Lung microvascular endothelial cell (primary cell): Measurements from ENCODE around the gene ZNF180. TPM values are rescaled to one million over a fixed set of nuclear protein-coding genes. Genes with fewer than 3 reads are reported as not detected.
"Not testable (repeated sequence)": the region's sequence is repeated elsewhere in the genome, so short reads cannot be mapped to it uniquely, and the experiment has no call there.

Source experiments
- DNase-seq, 2 donors: peaks; one replicate each; pipeline versions ENCODE4 v3.0.0 to v3.0.0-alpha.2; 2010; ENCODE audit warnings: low read depth in 2 of 2
- total RNA-seq: library from RNA; depleted of rRNA; stranded (reverse); fragments of >200 nt; gene quantifications from 2 replicates; pipeline ENCODE4 v1.2.1, GENCODE V29; 2014

The ZNF180 gene
- total RNA-seq, 1 donor from 2014 or later: 5.8 TPM

DNA sequence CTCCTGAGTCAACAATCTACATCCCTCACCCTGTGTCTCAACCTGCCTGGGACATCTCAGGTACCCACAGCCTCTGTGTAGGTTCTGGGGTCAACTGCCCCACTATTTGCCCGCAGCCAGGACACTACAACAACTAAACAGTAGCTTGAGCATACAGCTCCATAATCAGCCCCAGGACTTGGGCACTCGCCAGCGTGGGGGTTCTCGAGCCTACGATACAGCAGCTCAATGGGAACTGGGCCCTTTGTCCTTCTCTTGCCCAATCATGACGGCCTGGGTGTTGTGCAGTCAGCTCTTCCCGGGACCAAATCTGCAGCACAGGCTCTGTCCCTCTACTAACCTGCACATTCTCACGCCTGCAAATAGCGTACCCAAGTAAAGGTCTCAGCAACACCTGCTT is 1.3 kb downstream of the ZNF180 start:
- DNase-seq: no peak

DNA sequence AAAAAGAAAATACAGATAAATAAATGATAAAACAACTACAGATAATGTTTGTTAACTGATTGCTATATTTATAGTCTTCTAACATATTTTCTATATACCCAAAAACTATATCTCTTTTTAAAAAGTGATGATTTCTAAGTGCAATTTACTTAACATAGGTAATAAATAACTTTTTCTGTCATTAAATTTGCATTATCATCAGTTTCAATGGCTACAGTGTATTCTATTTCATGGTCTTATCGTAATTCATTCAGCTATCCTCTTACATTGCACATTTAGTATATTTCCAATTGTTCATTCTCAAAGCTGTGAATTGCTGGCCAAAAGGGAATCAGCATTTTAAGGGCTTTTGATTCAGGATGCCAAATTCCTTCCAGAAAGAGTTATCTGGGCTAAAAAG is 3.6 kb downstream of the ZNF180 start:
- DNase-seq: no peak

DNA sequence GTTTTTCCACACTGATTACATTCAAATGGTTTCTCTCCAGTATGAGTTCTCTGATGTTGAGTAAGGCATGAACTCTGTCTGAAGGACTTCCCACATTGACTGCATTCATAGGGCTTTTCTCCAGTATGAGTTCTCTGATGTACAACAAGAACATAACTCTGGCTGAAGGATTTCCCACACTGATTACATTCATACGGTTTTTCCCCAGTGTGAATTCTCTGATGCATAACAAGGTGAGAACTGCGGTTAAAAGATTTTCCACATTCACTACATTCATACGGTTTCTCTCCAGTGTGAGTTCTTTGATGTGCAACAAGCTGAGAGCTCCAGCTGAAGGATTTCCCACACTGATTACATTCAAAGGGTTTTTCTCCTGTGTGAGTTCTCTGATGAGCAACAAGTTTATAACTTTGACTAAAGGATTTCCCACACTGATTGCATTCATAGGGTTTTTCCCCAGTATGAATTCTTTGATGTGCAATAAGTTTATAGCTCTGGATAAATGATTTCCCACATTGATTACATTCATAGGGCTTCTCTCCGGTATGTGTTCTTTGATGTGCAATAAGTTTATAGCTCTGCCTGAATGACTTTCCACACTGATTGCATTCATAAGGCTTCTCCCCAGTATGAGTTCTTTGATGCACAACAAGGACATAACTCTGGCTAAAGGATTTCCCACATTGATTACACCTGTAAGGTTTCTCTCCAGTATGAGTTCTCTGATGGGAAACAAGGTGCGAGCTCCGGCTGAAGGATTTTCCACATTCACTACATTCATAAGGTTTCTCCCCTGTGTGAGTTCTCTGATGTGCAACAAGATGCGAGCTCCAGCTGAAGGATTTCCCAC is 23.5 kb downstream of the ZNF180 start:
- peak; percentile 18 to 19 for DNase-seq

DNA sequence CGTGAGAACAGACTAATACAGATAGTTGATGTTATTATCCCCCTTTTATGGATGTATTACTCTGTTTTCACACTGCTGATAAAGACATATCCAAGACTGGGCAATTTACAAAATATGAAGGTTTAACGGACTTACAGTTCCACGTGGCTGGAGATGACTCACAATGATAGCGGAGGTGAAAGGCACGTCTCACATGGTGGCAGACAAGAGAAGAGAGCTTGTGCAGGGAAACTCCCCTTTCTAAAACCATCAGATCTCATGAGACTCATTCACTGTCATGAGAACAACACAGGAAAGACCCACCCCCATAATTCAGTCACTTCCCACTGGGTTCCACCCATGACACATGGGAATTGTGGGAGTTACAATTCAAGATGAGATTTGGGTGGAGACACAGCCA is 31.6 kb downstream of the ZNF180 start:
- not testable (repeated sequence) for DNase-seq

DNA sequence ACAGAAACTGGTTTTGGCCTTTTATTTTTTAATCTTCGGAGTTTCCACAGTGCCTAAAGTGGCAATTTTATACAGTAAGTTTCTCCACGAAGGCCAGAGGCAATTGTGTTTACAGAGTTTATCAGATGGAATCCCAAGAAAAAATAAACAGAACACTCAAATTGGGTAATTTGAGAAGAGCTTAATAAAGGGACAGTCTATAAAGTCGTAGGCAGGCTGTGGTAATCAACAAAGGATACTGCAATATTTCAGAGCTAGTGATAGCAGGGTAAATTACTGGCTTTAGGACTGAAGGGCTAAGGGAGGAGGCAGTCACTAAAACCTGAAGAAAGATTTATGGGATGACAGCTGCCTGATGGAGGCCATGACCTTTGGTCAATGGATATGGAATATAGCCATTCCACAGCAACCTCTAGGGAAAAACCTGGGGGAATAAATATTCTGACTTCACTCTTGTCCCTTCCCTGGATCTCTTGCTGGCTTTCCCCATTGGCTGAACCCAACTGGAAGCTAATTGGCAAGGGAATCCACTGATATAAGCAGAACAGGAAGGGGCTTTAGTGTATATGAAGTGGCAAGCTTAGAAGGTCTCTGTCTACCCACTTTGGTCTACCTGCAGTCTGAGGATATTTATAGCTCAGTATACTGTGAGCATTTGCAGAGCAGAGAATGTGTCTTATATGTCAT is 37.6 kb downstream of the ZNF180 start:
- DNase-seq: not testable (repeated sequence)

DNA sequence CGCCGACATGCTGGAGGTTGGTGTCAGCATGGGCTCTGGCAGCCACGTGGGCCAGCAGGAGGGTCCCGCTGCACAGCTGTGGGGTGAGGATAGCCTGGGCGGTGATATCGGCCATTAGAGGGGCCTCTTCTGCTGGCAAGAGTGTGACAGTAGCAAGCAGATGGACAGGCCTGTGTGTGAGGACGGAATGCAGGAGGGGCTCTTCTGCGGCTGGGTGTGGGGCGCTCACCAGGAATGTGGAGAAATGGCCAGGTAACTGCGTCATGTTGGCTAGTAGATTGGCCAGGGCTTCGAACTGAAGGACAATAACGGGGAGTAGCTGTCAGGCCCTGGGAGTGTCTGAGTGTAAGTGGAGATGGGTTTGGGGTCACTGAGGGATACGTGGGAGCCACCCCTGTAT is 44.3 kb downstream of the ZNF180 start:
- not testable (repeated sequence) for DNase-seq

DNA sequence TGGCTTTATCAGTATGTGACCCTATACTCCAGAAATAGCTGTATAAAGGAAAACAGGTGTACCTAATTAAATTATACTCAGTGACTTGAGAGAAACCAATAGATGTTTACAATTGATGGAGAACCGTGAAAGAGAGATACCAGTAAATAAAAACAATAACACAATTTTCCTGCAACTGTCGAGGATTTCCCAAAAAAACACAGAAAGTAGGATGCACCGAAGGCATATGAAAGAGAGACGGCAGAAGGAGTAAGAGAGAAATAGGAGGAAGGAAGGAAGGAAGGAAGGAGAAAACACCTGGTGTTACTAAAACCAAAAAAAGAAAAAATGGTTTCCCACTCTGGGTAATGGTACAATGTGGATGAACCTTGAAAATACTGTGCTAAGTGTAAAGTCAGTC is 45.2 kb downstream of the ZNF180 start:
- no peak for DNase-seq

DNA sequence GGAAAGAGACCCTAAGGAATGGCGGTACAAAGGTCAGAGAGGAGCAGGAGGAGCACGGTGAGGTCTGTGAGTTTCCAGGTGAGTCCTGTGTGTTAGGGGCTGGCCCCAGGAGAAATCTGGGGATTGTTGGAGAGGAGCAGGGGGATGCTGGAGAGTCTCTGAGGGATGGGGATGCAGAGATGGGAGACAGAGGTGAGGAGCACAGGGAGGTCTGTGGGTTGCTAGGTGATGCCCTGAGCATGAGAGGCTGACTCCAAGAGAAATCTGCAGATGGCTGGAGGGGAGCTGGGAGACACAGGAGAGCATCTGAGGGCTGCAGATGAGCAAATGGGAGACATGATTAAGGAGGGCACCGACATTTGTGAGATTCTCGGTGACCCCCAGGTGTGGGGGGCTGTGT is 48.0 kb downstream of the ZNF180 start:
- DNase-seq: no peak

DNA sequence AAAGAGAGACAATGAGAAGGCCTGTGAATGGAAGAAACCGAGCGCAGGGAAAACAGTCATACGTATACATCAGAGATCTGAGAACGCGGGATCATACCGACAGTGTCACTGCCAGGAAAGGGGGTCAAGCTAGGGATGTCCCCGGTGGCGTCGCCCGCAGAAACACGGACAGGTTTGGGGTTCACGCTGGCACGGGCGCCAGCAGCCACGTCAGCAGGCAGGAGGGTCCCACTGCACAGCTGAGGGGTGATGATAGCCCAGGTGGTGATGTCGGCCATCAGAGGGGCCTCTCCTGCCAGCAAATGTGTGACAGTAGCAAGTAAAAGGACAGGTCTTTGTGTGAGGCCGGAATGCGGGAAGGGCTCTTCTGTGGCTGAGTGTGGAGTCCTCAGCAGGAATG is 48.6 kb downstream of the ZNF180 start:
- no peak for DNase-seq

DNA sequence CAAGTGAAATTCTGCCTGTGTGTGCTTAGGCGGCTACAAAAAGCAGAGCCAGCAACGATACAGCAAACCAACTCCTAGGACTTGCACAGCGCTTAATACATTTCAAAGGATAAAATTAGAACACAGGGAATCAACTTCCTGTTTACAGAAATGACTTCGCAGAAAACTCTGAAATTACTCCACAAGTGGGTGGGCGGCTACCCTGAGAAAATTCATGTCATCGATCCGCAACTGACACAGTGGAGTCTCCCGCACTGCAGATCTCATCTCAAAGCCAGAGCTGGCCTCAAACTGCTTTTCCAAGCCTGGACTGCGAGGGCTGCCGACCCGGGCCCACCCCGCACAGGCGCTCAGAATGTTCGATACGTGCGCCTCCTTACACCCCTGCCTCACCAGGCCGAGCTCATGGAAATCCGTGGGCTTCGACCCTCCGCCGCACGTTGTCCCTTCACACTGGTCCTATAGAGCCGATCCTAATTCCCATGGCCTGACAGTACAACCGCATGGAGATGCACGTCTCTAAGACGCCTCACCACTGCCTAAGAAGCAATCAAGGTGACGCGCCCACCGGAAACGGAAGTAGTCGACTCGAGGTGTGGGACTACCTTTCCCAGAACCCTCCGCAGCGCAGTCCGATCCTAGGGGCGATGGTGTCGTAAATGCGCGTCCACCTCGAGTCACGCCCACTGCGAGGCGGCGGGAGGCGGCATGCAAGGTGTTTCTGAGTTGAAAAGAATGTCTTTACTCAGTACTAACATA is 52.2 kb downstream of the ZNF180 start, which contains the start of gene ZNF229:
Gene ZNF229 (minus strand): TSS at position 557 of the 759 bp plus-strand sequence. CDS start 5,625 bp downstream, outside the sequence.
- peak; percentile 83 to 92 for DNase-seq

DNA sequence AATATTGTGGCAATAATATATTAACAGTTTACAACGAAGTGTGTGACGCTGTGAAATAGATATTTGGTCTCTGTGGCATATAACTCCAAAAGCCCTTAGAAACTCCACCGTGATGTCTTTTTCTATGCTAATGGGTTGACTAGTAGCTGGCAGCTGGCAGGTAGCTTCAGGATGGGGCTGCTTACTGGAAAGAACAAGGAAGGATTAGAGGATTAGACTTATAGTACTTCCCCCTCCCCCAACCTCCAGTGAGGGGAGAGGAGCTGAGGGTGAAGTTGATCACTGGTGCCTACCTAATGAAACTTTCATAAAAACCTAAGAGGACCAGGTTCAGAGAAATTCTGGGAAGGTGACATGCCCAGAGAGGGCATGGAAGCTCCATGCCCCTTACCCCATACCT is 61.9 kb downstream of the ZNF180 start:
- no peak for DNase-seq

DNA sequence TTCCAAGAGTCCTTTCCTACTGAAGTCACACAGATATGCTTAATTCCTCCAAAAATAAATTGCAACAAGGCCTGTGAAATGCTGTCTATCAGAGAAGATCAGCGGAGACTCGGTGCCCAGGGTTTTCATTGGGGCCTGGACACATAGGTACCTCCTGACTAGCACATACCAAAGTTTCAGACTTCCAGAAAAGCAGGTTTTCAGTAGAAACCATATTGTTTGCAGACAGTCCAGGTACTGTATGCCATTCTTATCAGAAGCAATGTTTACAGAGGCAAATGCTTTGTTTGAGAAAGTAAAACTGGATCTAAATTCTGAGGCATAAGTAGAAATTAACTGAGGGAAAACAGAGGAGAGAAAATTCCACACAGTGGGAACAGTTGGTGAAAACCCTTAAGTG is 64.9 kb downstream of the ZNF180 start:
- no peak for DNase-seq

DNA sequence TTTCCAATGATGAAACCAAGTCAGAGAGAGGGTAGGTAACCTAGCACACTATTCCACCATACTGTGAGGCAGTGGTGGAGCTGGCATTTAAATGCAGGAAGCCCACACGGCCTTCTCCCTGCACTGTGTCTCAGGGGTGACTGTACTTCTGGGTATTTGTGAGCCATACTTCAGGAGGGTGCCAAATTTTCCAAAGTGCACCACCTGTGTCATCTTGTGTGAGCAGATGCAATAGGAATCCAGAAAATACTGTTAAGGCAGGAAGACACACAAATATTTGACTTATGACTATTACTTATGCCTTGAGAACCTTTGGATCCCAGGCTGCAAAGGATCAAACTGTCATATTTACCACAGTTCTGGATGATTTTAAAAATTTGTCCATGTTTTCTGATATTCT is 69.4 kb downstream of the ZNF180 start:
- DNase-seq: no peak

Other genes with a start within 250 kb of the ZNF180 start
- gene ZNF233, start 240.6 kb downstream of the ZNF180 start, total RNA-seq: 1.3 and 1.8 TPM in 2 replicates
- 3.5 and 7.5 TPM in 2 replicates for gene ZNF235, start 195.5 kb downstream of the ZNF180 start, total RNA-seq
- 5.0 and 6.0 TPM in 2 replicates for gene ZNF112, start 143.8 kb downstream of the ZNF180 start, total RNA-seq
- gene ZNF285, start 98.9 kb downstream of the ZNF180 start, total RNA-seq: 1.1 and 1.4 TPM in 2 replicates
- gene ZNF229, start 52.0 kb downstream of the ZNF180 start, total RNA-seq: 11.9 and 12.6 TPM in 2 replicates
- not detected in 2 replicates for gene CEACAM20, start 29.2 kb upstream of the ZNF180 start, total RNA-seq
- gene IGSF23, start 113.0 kb upstream of the ZNF180 start, total RNA-seq: 0.22 TPM in 1 of 2 replicates, not detected in the other
- gene PVR, start 143.4 kb upstream of the ZNF180 start, total RNA-seq: 54.9 and 69.4 TPM in 2 replicates
- gene CEACAM19, start 171.0 kb upstream of the ZNF180 start, total RNA-seq: 0.44 and 1.2 TPM in 2 replicates
- under 0.01 TPM in 1 of 2 replicates, not detected in the other for gene CEACAM16, start 198.6 kb upstream of the ZNF180 start, total RNA-seq
- gene BCL3, start 248.2 kb upstream of the ZNF180 start, total RNA-seq: 0.99 and 2.0 TPM in 2 replicates